Mesodermal cell (in vitro differentiated cells): Measurements from ENCODE around the gene SLC8A1.

Experiments
- H3K27ac ChIP-seq: 2 replicates; pipeline ENCODE4 v1.7.0; 2013; ENCODE audit warnings: mild to moderate bottlenecking, low read depth, low read length, moderate library complexity; ENCODE audit not compliant: severe bottlenecking
- H3K36me3 ChIP-seq: 2 replicates; pipeline ENCODE4 v1.7.1; 2013; ENCODE audit warnings: mild to moderate bottlenecking, low read length, moderate library complexity; ENCODE audit not compliant: control insufficient read depth, insufficient read depth
- H3K4me1 ChIP-seq: one replicate; pipeline ENCODE4 v1.7.1; 2013; ENCODE audit warnings: mild to moderate bottlenecking, low read length; ENCODE audit not compliant: insufficient read depth, control insufficient read depth, poor library complexity, severe bottlenecking
- H3K4me3 ChIP-seq: 2 replicates; pipeline ENCODE4 v1.7.0; 2013; ENCODE audit warnings: low read length, control low read depth, mild to moderate bottlenecking; ENCODE audit not compliant: insufficient read depth, poor library complexity, severe bottlenecking; ENCODE audit errors: extremely low read depth
- H3K9me3 ChIP-seq: 2 replicates; pipeline ENCODE4 v1.7.1; 2013; ENCODE audit warnings: mild to moderate bottlenecking, low read length, moderate library complexity; ENCODE audit not compliant: control insufficient read depth
- WGBS, 2 experiments: methylation state at CpG; one replicate each; pipeline ENCODE4 v1.1.5; 2013; ENCODE audit warnings: missing lambda C conversion rate in 2 of 2; ENCODE audit not compliant: insufficient coverage in 2 of 2; 5-methylcytosine and 5-hydroxymethylcytosine counted together

The SLC8A1 gene

DNA sequence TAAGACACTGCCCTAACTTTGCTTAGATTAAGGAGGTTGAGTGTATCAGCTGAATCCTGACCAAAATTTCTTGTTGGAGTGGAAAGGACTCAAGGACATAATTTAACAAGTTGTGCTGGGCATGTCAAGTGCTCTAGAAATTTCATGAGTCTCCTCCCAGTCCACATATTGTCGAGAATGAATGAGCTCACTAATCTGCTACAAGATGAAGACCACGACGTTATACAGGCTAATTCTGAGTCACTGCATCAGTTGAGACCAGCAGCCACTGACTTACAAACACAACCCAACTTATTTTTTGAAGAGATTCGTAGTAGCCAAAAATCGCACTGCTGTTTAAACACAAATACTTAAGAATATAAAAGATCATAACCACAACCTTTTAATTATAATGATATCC lies 28.7 kb upstream of the SLC8A1 start:
- peaks cover 2% of the 10 kb centered on the region for H3K9me3 ChIP-seq
- no peaks in the 10 kb centered on the region for H3K36me3 ChIP-seq
- H3K4me1 ChIP-seq, result peaks cover 2% of the 10 kb centered on the region
- 78 to 100% methylated on average over 1 to 3 of the region's 5 CpGs for WGBS, 2 experiments
- no peak overlapping the region for H3K4me3 ChIP-seq
- no peak overlapping the region for H3K27ac ChIP-seq

DNA sequence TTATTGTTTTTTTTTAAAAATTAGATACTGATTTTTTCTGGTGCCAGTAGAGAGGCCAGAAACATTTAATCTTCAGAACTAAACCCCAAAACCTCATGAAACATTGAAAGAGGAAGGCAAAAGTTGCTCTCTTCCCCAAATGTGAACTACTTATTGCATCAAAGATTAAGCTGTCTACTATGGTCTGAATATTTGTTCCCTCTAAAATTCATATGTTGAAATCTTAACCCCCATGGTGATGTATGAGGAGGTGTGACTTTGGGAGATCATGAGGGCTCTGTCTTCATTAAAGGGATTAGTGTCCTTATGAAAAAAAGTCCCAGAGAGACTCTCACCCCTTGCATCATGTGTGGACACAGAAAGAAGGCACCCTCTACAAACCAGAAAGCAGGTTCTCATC lies 28.2 kb upstream of the SLC8A1 start:
- no peaks in the 10 kb centered on the region for H3K36me3 ChIP-seq
- H3K4me1 ChIP-seq, result peaks cover 2% of the 10 kb centered on the region
- H3K4me3 ChIP-seq, result no peak overlapping the region
- H3K27ac ChIP-seq, result no peak overlapping the region
- H3K9me3 ChIP-seq, result peaks cover 2% of the 10 kb centered on the region

DNA sequence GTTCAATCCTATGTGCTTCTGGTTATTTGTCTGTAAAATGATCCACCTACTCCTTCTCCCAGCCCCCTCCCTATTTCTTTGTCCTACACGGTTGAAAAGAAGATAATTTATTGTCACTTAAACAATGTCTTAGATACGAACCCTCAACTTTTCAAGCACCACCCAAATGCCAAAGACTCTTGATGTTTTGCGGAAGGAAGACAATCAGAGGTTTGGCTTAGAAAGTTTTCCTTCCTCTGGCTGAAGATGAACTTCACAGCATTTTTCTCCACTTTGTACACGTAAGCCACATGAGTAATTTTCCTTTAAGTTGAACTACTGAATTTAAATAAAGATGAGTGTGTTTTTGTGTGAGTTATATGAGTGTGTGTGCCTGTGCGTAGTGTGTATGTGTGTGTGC lies 25.5 kb upstream of the SLC8A1 start:
- Histone ChIP-seq H3K27ac (no peak overlapping the region), H3K9me3 (no peaks in the 10 kb centered on the region), H3K4me3 (no peak overlapping the region), H3K4me1 (peaks cover 1% of the 10 kb centered on the region), H3K36me3 (no peaks in the 10 kb centered on the region)
- WGBS, 2 experiments, result 83% methylated on average over 1 of the region's 5 CpGs; no CpG with 5 or more reads in 1 of the 2 experiments

DNA sequence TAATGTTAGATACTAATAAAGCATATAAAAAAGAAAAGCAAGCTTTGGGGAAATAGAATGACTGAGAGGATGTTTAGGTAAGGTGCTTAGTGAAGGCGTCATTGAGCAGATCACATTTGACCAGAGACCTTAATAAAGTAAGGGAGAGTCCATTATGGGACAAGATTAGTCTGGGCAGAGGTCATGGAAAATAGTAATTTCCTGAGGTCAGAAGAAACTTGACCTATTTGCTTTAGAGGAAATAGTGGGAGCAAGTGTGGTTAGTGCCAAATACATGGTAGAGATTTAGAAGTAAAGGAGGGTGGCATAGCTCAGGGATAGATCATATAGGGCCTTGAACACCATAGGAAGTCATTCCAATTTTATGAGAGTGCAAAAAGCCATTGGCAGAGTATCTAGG lies 24.5 kb upstream of the SLC8A1 start:
- Histone ChIP-seq H3K4me3 (no peak overlapping the region), H3K9me3 (no peaks in the 10 kb centered on the region), H3K27ac (no peak overlapping the region), H3K36me3 (no peaks in the 10 kb centered on the region), H3K4me1 (no peaks in the 10 kb centered on the region)
- 90 to 100% methylated on average over 1 of the region's 1 CpG for WGBS, 2 experiments

DNA sequence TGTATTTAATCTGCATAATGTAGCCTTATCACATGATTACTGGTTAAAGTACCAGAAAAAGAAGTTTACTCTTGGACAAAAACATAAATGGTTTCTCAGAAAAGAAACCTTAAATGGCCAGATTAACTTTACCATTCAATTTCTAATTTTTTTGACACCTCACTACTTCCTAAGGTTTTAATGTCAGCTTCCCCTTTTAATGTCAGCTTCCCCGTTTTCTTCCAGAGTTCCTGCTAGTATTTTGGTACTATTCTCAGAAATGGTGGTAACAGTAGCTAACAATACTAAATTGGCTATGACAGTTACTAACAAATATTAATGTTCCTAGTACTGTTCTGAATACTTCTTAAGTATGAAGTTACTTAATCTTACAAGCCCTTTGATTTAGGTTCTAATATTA lies 22.4 kb upstream of the SLC8A1 start:
- Histone ChIP-seq H3K27ac (no peak overlapping the region), H3K36me3 (no peaks in the 10 kb centered on the region), H3K9me3 (no peaks in the 10 kb centered on the region), H3K4me3 (no peak overlapping the region), H3K4me1 (no peaks in the 10 kb centered on the region)
- no CpG with 5 or more reads among the region's 1 CpG for WGBS, 2 experiments

DNA sequence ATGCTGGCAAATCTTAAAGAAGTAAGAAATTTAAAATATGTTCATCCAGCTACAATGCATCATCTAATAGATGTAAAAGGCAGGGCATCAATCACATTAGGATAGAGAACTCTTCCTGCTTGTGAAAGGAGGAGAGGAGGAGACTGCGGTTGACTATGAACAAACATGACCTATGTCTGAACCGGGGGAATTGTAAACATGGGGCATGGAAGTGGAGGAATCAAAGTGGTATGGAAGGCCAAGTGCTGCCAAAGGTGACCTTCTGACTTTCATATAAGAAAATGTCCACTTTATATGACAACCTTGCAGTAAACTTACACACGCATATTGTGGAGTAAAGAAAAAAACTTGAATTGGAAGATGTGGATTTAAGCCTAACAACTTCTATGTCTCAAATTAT lies 20.0 kb upstream of the SLC8A1 start:
- H3K36me3 ChIP-seq, result no peaks in the 10 kb centered on the region
- H3K4me1 ChIP-seq, result no peaks in the 10 kb centered on the region
- H3K27ac ChIP-seq, result no peak overlapping the region
- H3K4me3 ChIP-seq, result no peak overlapping the region
- WGBS, 2 experiments, result 78 to 86% methylated on average over 2 of the region's 3 CpGs
- H3K9me3 ChIP-seq, result no peaks in the 10 kb centered on the region

DNA sequence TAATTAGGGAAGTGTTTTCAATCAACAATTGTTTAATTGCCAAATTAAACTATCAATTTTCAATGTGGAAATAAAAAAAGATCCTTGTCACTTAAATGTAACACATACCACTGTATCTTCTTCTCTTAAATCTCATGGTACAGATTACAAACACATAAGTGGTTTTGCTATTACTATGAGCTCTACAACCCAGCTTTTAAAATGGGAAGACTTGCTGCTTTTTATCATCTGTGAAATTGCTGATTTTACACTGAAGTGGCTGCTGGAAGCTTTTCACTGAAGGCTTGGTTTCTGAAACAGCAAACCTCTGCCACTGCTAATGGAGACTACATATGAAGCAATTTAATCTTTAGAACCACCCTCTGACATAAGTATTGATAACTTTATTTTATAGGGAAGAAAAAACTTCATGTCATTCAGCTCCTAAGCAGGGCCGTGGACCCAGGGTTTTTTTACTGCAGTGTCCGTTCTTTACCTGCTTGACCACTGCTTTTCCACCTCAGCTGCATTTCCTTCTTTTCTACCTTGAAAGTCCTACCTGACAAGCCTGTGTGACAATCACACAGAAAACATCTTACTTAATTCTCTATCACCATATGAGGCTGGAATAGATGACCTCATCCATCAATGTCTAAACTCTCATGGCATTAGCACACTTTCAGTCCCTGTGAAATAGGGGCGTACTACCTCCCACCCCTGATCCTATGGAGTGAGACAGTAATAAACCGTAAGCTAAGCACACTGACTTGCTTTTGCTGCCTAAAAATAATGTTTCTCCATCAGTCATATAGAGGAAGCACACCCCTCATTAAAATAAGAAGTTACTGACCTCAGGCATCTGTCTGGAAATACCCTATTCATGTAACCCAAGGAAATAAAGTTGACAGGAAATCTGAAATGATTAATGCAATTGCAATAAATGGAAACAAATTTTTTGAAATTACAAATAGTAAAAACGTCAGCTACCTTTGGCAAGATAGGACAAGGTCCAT lies 19.2 kb upstream of the SLC8A1 start:
- 86 to 87% methylated on average over 3 to 4 of the region's 5 CpGs for WGBS, 2 experiments
- Histone ChIP-seq H3K9me3 (no peaks in the 10 kb centered on the region), H3K36me3 (no peaks in the 10 kb centered on the region), H3K4me3 (no peak overlapping the region), H3K27ac (no peak overlapping the region), H3K4me1 (no peaks in the 10 kb centered on the region)

DNA sequence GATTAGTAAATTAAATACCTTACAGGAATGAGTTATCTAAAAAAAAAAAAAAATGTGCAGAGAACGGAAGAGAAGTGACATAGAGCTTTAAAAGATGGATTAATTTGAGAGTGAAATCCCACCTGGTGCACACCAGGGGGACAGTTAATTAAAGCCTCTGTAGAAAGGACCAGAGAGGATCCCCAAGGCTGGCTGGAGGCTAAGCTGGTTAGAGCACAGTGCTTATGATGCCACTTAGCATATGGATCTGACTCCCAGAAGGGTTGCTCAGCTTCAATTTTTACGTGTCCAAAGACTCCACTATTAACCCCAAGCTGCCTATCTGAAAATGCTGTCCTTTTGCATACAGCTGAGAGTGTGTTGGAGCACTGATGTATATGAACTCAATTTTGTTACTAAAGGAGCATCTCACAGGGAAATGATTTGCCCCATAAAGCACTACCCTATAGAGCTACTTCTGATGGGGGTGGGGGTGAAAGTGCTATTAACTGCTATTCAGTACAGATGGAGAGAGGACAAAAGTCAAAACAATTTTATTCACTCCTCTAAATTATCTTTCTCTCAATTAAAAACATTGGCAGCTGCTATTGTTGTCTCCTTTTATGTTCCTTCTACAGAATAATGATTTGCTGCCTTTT lies 15.2 kb upstream of the SLC8A1 start:
- Histone ChIP-seq H3K27ac (no peak overlapping the region), H3K4me3 (no peak overlapping the region), H3K36me3 (no peaks in the 10 kb centered on the region), H3K9me3 (no peaks in the 10 kb centered on the region), H3K4me1 (no peaks in the 10 kb centered on the region)
- 100% methylated on average over 1 of the region's 2 CpGs; no CpG with 5 or more reads in 1 of the 2 experiments for WGBS, 2 experiments

DNA sequence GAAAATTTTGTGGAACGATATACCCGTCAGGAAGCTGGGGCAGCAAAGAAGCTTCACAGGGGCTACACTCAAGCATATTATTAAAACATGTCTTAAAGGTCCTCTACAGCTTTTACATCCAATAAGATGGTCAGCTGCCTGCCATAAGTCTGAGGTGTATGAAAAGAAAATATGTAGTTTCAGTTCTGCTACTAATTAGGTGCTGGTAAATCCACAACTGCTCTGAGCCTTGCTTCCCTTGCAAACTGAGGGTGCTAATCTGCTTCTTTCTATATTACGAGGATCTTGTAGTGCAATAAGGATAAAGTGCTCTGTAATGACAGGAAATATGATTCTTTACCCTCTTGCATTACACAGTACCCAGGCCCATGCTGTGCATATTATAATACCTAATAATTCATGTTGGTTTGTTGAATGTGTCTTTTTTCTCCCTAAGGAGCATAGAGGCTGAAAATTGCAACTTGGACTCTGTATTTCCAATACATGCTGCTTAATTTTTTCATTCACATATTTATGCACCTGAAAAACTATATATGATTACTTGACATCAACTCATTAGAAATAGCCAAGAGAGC lies 14.5 kb upstream of the SLC8A1 start:
- Histone ChIP-seq H3K36me3 (no peaks in the 10 kb centered on the region), H3K4me3 (no peak overlapping the region), H3K9me3 (no peaks in the 10 kb centered on the region), H3K4me1 (no peaks in the 10 kb centered on the region), H3K27ac (no peak overlapping the region)
- WGBS, 2 experiments, result 100% methylated on average over 2 of the region's 3 CpGs; no CpG with 5 or more reads in 1 of the 2 experiments

DNA sequence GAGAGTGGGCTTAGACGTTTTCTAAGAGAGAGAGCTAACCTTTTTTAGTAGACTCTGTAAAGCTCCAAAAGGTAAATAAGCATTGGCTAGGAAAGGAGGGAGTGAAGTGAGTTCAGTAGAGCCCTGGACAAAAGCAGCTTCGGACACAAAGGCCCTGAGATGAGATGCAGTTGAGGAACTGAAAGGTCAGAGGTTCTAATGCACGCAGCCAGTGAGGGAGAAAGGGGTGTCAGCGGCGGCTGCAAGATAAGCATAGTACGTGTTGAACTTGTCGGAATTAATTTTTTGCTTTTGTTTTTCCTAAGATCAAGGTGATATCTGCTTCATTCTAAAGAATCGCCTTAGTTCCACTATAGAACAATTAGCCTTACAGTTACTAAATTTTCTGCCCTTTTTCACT lies 11.2 kb upstream of the SLC8A1 start:
- Histone ChIP-seq H3K36me3 (no peaks in the 10 kb centered on the region), H3K27ac (no peak overlapping the region), H3K9me3 (no peaks in the 10 kb centered on the region), H3K4me1 (peaks cover 8% of the 10 kb centered on the region), H3K4me3 (no peak overlapping the region)
- 88 to 91% methylated on average over 6 to 8 of the region's 8 CpGs for WGBS, 2 experiments
